Calu3 (cell line): ENCODE measurements around the gene LHCGR. TPM values are rescaled to one million over a fixed set of nuclear protein-coding genes. Genes with fewer than 3 reads are reported as not detected.
A peak's percentile ranks its signal among the peaks of the same experiment; 100 is the strongest.

Experiments used
- BruUV-seq: library from RNA; stranded (reverse); fragments of 400-500 nt; replicated peaks from 2 replicates; lab custom pipeline; 2021; lab: Mats Ljungman, UMichigan
- CTCF ChIA-PET: fragments of 300-600 bp; sonication (Branson Sonifier 250); formaldehyde crosslinking; loops from one replicate; lab custom pipeline; 2022; ENCODE audit warnings: antibody characterized with exemption; lab: Charles Lee
- DNase-seq: peaks from one replicate; pipeline ENCODE4 v3.0.0; 2022
- H3K27ac Mint-ChIP-seq: one replicate; pipeline ENCODE4 v1.8.0; 2022; ENCODE audit warnings: mixed read lengths; ENCODE audit not compliant: unreplicated experiment
- H3K27me3 Mint-ChIP-seq: one replicate; pipeline ENCODE4 v1.8.0; 2022; ENCODE audit warnings: mixed read lengths; ENCODE audit not compliant: unreplicated experiment
- H3K36me3 Mint-ChIP-seq: one replicate; pipeline ENCODE4 v1.8.0; 2022; ENCODE audit warnings: mild to moderate bottlenecking, moderate library complexity, mixed read lengths; ENCODE audit not compliant: insufficient read depth, unreplicated experiment
- H3K4me1 Mint-ChIP-seq: one replicate; pipeline ENCODE4 v1.8.0; 2022; ENCODE audit warnings: mild to moderate bottlenecking, low read depth, mixed read lengths; ENCODE audit not compliant: unreplicated experiment
- H3K4me3 Mint-ChIP-seq: one replicate; pipeline ENCODE4 v1.8.0; 2022; ENCODE audit warnings: mild to moderate bottlenecking, low read depth, moderate library complexity, mixed read lengths; ENCODE audit not compliant: unreplicated experiment
- H3K9me3 Mint-ChIP-seq: one replicate; pipeline ENCODE4 v1.8.0; 2022; ENCODE audit warnings: low read depth, mixed read lengths; ENCODE audit not compliant: unreplicated experiment
- intact Hi-C: fragments of 100-400 bp; cut with micrococcal nuclease; formaldehyde crosslinking; loops from one replicate; pipeline ENCODE4 v1.10.0; 2022; ENCODE audit not compliant: unreplicated experiment
- total RNA-seq: library from RNA; stranded (reverse); gene quantifications from 2 replicates; pipeline ENCODE4 v1.2.3, GENCODE V29; 2022
- TF ChIP-seq, protein P1 (sequence below): fragments of 200-600 bp; IDR thresholded peaks from one replicate; pipeline ENCODE4 v1.8.0; 2022; ENCODE audit warnings: antibody characterized with exemption; ENCODE audit not compliant: unreplicated experiment

Gene LHCGR
- total RNA-seq, 1 experiment from 2014 or later: not detected

DNA sequence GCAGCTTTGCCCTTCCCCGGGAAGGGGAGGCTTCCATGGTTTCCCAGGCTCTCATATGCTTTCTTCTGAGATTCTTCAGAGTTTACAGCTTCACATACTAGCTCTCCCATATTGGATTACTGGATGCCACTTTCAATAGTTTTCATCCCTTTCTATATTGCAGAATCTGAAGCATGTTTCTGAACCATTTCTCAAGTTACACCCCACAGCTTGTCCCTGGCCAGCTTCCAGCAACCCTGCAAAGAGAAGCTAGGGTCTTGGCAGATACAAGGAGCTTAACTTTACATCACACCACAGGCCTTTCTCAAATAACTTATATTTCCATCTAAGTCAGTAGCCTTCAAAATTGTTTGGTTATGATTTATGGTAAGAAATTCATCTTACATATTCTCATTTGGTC is 39.6 kb downstream of the LHCGR start:
- Mint-ChIP-seq H3K36me3 (no peaks in the 10 kb centered on the region), H3K27ac (peak overlapping the region; percentile 23), H3K4me3 (no peak overlapping the region), H3K27me3 (no peaks in the 10 kb centered on the region), H3K4me1 (peaks cover 15% of the 10 kb centered on the region), H3K9me3 (peaks cover 2% of the 10 kb centered on the region)
- no TSS peak for BruUV-seq
- intact Hi-C loops: no loop called here
- CTCF ChIA-PET: interaction anchor here (1.1 kb wide), 1 partner anchor 22 kb away, joined by 5 read pairs; no protein-coding TSS in a partner anchor
- no peak for DNase-seq
- TF ChIP-seq, protein P1, sequence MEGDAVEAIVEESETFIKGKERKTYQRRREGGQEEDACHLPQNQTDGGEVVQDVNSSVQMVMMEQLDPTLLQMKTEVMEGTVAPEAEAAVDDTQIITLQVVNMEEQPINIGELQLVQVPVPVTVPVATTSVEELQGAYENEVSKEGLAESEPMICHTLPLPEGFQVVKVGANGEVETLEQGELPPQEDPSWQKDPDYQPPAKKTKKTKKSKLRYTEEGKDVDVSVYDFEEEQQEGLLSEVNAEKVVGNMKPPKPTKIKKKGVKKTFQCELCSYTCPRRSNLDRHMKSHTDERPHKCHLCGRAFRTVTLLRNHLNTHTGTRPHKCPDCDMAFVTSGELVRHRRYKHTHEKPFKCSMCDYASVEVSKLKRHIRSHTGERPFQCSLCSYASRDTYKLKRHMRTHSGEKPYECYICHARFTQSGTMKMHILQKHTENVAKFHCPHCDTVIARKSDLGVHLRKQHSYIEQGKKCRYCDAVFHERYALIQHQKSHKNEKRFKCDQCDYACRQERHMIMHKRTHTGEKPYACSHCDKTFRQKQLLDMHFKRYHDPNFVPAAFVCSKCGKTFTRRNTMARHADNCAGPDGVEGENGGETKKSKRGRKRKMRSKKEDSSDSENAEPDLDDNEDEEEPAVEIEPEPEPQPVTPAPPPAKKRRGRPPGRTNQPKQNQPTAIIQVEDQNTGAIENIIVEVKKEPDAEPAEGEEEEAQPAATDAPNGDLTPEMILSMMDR: no peak

DNA sequence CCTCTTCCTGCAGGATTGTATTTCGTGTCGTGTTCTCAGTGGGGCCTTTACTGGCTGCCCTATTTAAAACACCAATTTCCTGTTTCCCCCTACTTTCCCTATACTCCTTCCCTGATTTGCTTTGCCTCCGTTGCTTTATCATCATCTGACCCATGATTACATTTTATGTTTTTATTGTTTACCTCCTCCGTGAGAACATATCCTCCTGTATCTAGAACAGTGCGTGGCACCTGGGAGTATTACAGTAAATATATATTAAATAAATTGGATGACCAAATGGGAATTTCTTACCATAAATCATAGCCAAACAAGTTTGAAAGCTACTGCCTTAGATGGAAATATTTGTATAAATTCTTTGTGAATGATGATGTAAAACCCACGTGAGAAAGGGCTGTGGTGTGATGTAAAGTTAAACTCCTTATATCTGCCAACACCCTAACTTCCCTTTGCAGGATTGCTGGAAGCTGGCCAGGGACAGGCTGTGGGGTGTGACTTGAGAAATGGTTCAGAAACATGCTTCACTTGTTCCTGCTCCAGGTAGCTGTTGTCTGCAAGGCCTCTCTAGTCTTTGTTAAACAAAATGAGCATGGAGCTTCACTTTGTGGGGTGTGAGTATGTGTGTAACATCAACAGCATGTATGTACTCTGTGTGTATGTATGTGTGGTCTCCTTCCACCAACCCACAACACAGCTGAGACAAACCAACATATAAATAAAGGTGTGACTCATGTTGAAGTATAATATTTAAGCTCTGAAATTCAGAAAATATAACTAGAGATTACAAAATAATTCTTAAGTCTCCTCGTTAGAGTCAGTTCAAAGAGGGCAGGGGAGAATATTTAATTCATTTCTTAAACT is 40.3 kb downstream of the LHCGR start:
- BruUV-seq: no TSS peak
- TF ChIP-seq, protein P1: no peak
- intact Hi-C loops: no loop called here
- CTCF ChIA-PET: interaction anchor here (0.6 to 1.1 kb wide), 2 partner anchors 22 to 63 kb away, joined by 5 to 6 read pairs; no protein-coding TSS in a partner anchor
- peak; percentile 74 for DNase-seq
- no peaks in the 10 kb centered on the region for H3K9me3 Mint-ChIP-seq
- no peak overlapping the region for H3K4me3 Mint-ChIP-seq
- no peaks in the 10 kb centered on the region for H3K27me3 Mint-ChIP-seq
- peak overlapping the region; percentile 23 for H3K27ac Mint-ChIP-seq
- peaks cover 15% of the 10 kb centered on the region for H3K4me1 Mint-ChIP-seq
- no peaks in the 10 kb centered on the region for H3K36me3 Mint-ChIP-seq

DNA sequence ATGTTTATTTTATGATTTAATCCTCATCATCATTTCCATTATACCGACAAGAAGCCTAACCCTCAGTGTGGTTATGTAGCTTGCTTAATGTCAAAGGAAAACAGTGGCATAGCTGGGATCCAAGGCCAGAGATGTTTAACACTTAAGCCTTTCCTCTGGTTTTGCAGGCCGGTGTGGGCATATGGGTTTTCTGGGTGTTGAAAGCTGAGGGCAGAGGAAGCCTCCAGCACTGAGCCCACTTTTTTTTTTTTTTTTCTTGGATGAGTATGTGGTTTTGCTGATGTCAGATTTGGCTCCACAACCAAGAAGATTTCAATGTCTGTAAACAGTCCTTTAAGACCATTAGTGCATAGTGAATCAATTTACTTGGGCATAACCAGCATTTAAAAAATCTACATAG is 41.3 kb downstream of the LHCGR start:
- Mint-ChIP-seq H3K4me3 (no peak overlapping the region), H3K9me3 (no peaks in the 10 kb centered on the region), H3K36me3 (no peaks in the 10 kb centered on the region), H3K27ac (no peak overlapping the region), H3K27me3 (no peaks in the 10 kb centered on the region), H3K4me1 (peaks cover 15% of the 10 kb centered on the region)
- DNase-seq: no peak
- CTCF ChIA-PET: no interaction called here
- BruUV-seq: no TSS peak
- intact Hi-C loops: no loop called here
- TF ChIP-seq, protein P1: no peak

DNA sequence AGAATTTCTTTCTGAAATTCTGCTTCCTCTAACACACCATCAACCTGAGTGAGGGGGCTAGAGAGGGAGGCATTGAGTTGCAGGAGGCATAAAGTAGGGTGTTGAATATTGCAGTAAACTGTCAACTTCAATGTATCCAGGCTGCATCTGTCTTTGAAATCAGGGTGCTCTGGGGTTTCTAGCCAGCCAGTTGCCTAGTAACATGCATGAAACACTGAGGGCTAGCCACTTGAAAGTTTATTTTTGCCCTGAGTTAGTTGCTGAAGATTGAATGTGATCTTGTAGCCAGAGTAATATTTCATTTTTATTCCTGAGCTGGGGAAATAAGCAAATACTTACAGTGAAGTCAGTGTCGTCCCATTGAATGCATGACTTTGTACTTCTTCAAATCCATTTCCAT is 41.9 kb downstream of the LHCGR start:
- no peak for DNase-seq
- intact Hi-C loops: no loop called here
- no peaks in the 10 kb centered on the region for H3K36me3 Mint-ChIP-seq
- H3K27ac Mint-ChIP-seq: no peak overlapping the region
- TF ChIP-seq, protein P1: no peak
- no peaks in the 10 kb centered on the region for H3K9me3 Mint-ChIP-seq
- CTCF ChIA-PET: no interaction called here
- no TSS peak for BruUV-seq
- H3K4me3 Mint-ChIP-seq: no peak overlapping the region
- H3K4me1 Mint-ChIP-seq: peaks cover 15% of the 10 kb centered on the region
- no peaks in the 10 kb centered on the region for H3K27me3 Mint-ChIP-seq
